ENCODE measurements around the gene CDHR1.

DNA sequence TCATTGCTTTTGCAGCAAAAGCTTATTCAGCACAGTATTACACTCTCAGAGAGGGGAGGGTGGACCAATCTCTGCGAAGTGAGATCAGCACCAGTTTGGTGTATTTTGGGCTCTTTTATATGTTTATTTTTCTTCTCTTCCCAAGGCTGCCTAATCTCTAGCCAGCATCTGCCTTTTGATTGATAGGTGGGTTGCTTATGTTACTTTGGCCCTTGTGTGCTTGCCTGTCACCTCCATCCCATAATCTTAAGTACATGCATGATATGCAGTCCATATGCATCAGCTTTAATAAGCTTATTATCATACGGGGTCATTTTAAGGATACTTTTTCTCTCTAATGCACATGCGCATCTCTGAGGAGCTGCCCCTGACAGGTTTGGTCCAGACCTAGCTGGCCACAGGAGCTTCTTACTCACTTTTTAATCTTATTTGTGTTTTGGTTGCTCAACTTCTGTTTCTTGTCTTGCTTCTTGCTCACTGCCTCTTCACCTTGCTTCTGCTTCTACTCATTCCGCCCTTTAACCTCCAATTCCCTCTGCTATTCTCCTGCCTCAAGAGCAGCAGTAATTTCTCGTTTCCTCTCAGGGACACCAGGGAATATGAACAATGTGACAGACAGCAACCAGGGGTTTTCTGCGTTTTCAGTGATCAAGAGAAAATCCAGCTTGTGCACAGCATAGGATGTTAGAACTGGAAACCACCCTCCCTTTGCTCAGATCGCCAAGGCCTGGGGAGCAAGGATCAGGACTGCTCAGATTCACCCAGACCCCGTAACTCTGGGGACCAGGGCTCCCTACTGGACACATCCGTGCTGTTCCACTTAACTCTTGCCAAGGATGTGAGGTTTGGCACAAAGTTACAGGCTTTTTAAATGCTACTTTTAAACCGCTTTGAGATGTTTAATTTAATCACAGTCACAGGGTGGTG lies 60.5 kb downstream of the CDHR1 start:
- TF ChIP-seq POLR2A (IDR thresholded peaks at IDR 0.05; ENCODE audit: low read depth, low read length), result no peak
- no peak for TF ChIP-seq TAF1 (IDR thresholded peaks at IDR 0.05; ENCODE audit: low read depth, low read length)
- no peak for TF ChIP-seq POU2F2 (IDR thresholded peaks at IDR 0.05; ENCODE audit: low read depth, low read length)
- TF ChIP-seq POLR2AphosphoS5 (IDR thresholded peaks at IDR 0.05; ENCODE audit: low read depth, low read length), result no peak
- TF ChIP-seq SPI1 (IDR thresholded peaks at IDR 0.05; ENCODE audit: low read depth, low read length), result no peak
- no peak for TF ChIP-seq PAX5 (IDR thresholded peaks at IDR 0.05; ENCODE audit: insufficient read depth, low read length, severe bottlenecking)

Measured in GM12891 (cell line).